Activated T-cell treated with anti-CD3 and anti-CD28 coated beads, Interleukin-2, amount 50 U/mL, for 1 hour (primary cell): ENCODE data around the gene RPN2.

Experiments used
- DNase-seq: peaks from one replicate; pipeline ENCODE4 v3.0.0-alpha.2; 2020

Gene RPN2

GRCh38 chr20:37243937-37244571, 64.9 kb downstream of the RPN2 start:
- DNase-seq = no peak

- DNase-seq = no peak
Measured at GRCh38 chr20:37244572-37244957, 65.4 kb downstream of the RPN2 start.

- no peak for DNase-seq
Measured at GRCh38 chr20:37245216-37246150, 66.4 kb downstream of the RPN2 start.

GRCh38 chr20:37246736-37247135, 67.6 kb downstream of the RPN2 start:
- DNase-seq = no peak

- no peak for DNase-seq
Measured at GRCh38 chr20:37247547-37247946, 68.4 kb downstream of the RPN2 start.

- DNase-seq = no peak
Measured at GRCh38 chr20:37249304-37249703, 70.2 kb downstream of the RPN2 start.

GRCh38 chr20:37251825-37252477, 72.8 kb downstream of the RPN2 start:
- no peak for DNase-seq

- DNase-seq = no peak
Measured at GRCh38 chr20:37253087-37253486, 74.0 kb downstream of the RPN2 start.

- DNase-seq = no peak
Measured at GRCh38 chr20:37254114-37254878, 75.2 kb downstream of the RPN2 start.

- no peak for DNase-seq
Measured at GRCh38 chr20:37256286-37256685, 77.2 kb downstream of the RPN2 start.

GRCh38 chr20:37257530-37257929, 78.4 kb downstream of the RPN2 start:
- no peak for DNase-seq

GRCh38 chr20:37257988-37258387, 78.9 kb downstream of the RPN2 start:
- DNase-seq = no peak

- no peak for DNase-seq
Measured at GRCh38 chr20:37259031-37259430, 79.9 kb downstream of the RPN2 start.

- no peak for DNase-seq
Measured at GRCh38 chr20:37259865-37260264, 80.7 kb downstream of the RPN2 start.

GRCh38 chr20:37260923-37261322, 81.8 kb downstream of the RPN2 start:
- DNase-seq = no peak

GRCh38 chr20:37261714-37262113, 82.6 kb downstream of the RPN2 start, which contains the start of gene GHRH:
Gene GHRH, minus strand, starts transcription at chr20:37261814. Its CDS starts 4,925 bp downstream, at chr20:37256889.
- no peak for DNase-seq

- no peak for DNase-seq
Measured at GRCh38 chr20:37262505-37262904, 83.4 kb downstream of the RPN2 start.

GRCh38 chr20:37263686-37264085, 84.6 kb downstream of the RPN2 start:
- no peak for DNase-seq

- DNase-seq = no peak
Measured at GRCh38 chr20:37265152-37265551, 86.0 kb downstream of the RPN2 start.

GRCh38 chr20:37266940-37267666, 88.0 kb downstream of the RPN2 start:
- no peak for DNase-seq

- DNase-seq = no peak
Measured at GRCh38 chr20:37267667-37268313, 88.7 kb downstream of the RPN2 start.
